HG03135 (cell line): ENCODE measurements around the gene HLA-F.

Experiments used
- ATAC-seq: cut with Tn5 transposase; IDR thresholded peaks from one replicate; pipeline ENCODE4 v1.9.1; 2021; ENCODE audit warnings: mild to moderate bottlenecking, moderate library complexity; ENCODE audit not compliant: unreplicated experiment

Gene HLA-F

GRCh38 chr6:29723262-29723665 lies at the start of gene HLA-F:
Gene HLA-F (plus strand): TSS chr6:29723434. CDS start chr6:29723464, 30 bp downstream.
- ATAC-seq = peak; percentile 82

GRCh38 chr6:29674008-29674407 lies 49.2 kb upstream of the HLA-F start:
- no peak for ATAC-seq

GRCh38 chr6:29675561-29675960 lies 47.7 kb upstream of the HLA-F start:
- no peak for ATAC-seq

- no peak for ATAC-seq
Measured at GRCh38 chr6:29676981-29677601, 46.1 kb upstream of the HLA-F start.

GRCh38 chr6:29678114-29678513 lies 45.1 kb upstream of the HLA-F start:
- no peak for ATAC-seq

GRCh38 chr6:29679962-29680361 lies 43.3 kb upstream of the HLA-F start:
- no peak for ATAC-seq

GRCh38 chr6:29680416-29680815 lies 42.8 kb upstream of the HLA-F start:
- ATAC-seq = no peak

- no peak for ATAC-seq
Measured at GRCh38 chr6:29680904-29681303, 42.3 kb upstream of the HLA-F start, which contains the start of gene ZFP57. Gene ZFP57 (minus strand): TSS chr6:29681152. CDS start chr6:29677003, 4,149 bp downstream.

- ATAC-seq = no peak
Measured at GRCh38 chr6:29681811-29682210, 41.4 kb upstream of the HLA-F start.

GRCh38 chr6:29685718-29686326 lies 37.4 kb upstream of the HLA-F start:
- ATAC-seq = no peak

GRCh38 chr6:29694637-29695036 lies 28.6 kb upstream of the HLA-F start:
- no peak for ATAC-seq

GRCh38 chr6:29696147-29697125 lies 26.8 kb upstream of the HLA-F start:
- ATAC-seq = no peak

- ATAC-seq = no peak
Measured at GRCh38 chr6:29702519-29703103, 20.6 kb upstream of the HLA-F start.

- no peak for ATAC-seq
Measured at GRCh38 chr6:29705389-29706231, 17.6 kb upstream of the HLA-F start.

GRCh38 chr6:29708432-29709179 lies 14.6 kb upstream of the HLA-F start:
- ATAC-seq = no peak

GRCh38 chr6:29709188-29709587 lies 14.0 kb upstream of the HLA-F start:
- no peak for ATAC-seq

- ATAC-seq = no peak
Measured at GRCh38 chr6:29710281-29710941, 12.8 kb upstream of the HLA-F start.

GRCh38 chr6:29720863-29721262 lies 2.4 kb upstream of the HLA-F start:
- no peak for ATAC-seq
